Measurements from ENCODE around the gene CEMP1.
A peak's percentile ranks its signal among the peaks of the same experiment; 100 is the strongest.

CEMP1 gene

GRCh38 chr16:2505695-2506094 lies 25.5 kb downstream of the CEMP1 start:
- DNase-seq (ENCODE audit: low read depth in 2 of 2, low spot score in 1 of 2) = no peak

DNA sequence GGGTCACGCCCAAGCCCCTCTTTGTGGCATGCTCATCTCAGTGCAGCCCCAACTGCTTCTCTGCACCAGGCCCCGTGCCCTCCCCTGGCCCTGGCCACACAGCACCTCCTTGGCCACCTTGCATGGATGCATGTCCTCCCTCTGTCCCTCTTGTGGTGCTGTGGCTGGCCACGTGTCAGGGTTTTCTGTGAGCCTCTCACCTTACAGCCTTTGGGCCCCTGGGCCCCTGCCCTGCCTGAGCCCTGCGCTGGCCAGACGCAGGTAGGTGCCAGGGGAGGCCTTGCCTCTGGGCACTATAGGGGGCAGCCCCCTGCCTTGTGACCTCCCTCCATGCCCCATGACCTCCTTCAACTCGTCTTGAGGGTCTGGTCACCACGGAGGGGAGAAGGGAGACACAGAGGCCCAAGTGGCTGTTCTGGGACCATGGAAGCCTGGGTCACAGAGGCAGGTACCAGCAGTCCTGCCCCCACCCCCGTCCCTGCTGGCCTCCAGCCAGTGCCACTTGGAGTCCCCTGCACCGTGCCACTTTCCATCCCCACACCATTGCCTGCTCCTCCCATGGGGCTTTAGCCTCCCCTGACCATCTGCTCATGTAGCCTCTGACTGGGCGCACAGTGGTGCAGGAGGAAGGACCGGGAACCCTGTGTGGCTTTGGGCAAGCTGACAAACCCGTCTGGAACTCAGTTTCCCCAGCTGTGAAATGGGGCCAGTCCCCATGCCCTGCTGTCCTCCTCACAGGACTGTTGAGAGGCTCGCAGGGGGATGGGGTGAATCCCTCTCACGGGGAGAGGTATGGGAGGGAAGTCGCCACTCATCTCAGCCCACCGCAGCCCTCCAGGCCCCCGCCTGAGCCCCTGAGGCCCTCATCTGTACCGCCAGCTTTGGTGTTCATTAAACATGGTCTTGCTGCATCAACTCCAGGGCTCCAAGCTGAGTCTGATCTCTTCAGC lies 29.0 kb downstream of the CEMP1 start:
- DNase-seq (ENCODE audit: low read depth in 2 of 2, low spot score in 1 of 2) = no peak

GRCh38 chr16:2500918-2501750 lies 30.1 kb downstream of the CEMP1 start:
- DNase-seq (ENCODE audit: low read depth in 2 of 2, low spot score in 1 of 2) = peak in 1 of 2 donors; percentile 62

DNA sequence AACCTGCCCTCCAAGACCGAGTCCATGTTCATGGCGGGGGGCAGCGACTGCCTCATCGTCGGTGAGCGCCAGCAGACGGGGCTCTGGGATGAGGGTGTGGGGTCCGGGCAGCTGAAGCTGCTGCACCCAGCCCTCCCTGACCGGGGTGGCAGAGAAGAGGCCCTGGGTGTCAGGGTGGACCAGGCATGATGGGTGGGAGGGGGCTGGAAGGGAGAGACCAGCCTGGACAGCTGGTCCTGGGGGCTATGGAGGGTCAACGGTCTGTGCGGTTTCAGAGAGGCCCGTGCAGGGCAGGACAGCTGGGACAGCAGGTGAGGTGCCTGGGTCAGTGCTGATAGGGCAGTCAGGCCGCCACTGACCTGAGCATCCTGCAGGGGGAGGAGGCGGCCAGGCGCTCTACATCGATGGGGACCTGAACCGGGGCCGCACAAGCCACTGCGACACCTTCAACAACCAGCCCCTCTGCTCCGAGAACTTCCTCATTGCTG lies 30.7 kb downstream of the CEMP1 start:
- DNase-seq (ENCODE audit: low read depth in 2 of 2, low spot score in 1 of 2) = no peak

GRCh38 chr16:2499890-2500429 lies 31.2 kb downstream of the CEMP1 start:
- no peak for DNase-seq (ENCODE audit: low read depth in 2 of 2, low spot score in 1 of 2)

DNA sequence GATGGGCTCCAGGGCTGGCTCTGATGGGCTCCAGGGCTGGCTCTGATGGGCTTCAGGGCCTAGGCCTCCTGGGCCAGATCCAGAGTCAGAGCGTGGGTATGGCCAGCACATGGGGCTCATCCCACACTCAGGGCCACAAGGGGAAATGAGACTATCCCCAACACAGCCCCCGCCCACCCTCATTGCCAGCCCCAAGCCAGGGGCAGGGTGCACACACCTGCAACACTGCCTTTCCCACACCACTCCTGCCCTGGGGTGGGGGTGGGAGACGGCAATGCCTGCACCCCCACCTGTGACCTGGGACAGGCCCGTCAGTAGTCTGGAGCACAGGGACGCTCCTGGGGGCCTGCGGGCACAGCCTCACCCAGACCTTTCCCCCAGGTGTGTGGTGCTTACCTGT lies 31.8 kb downstream of the CEMP1 start:
- no peak for DNase-seq (ENCODE audit: low read depth in 2 of 2, low spot score in 1 of 2)

GRCh38 chr16:2498531-2499253 lies 32.5 kb downstream of the CEMP1 start:
- DNase-seq (ENCODE audit: low read depth in 2 of 2, low spot score in 1 of 2) = no peak

- DNase-seq (ENCODE audit: low read depth in 2 of 2, low spot score in 1 of 2) = no peak
Observed at GRCh38 chr16:2497695-2498484, 33.3 kb downstream of the CEMP1 start.

GRCh38 chr16:2497116-2497630 lies 34.0 kb downstream of the CEMP1 start:
- DNase-seq (ENCODE audit: low read depth in 2 of 2, low spot score in 1 of 2) = no peak

GRCh38 chr16:2496223-2497115 lies 34.7 kb downstream of the CEMP1 start:
- no peak for DNase-seq (ENCODE audit: low read depth in 2 of 2, low spot score in 1 of 2)

- DNase-seq (ENCODE audit: low read depth in 2 of 2, low spot score in 1 of 2) = no peak
Observed at GRCh38 chr16:2495041-2495440, 36.2 kb downstream of the CEMP1 start.

GRCh38 chr16:2494616-2495015 lies 36.6 kb downstream of the CEMP1 start:
- DNase-seq (ENCODE audit: low read depth in 2 of 2, low spot score in 1 of 2) = no peak

DNA sequence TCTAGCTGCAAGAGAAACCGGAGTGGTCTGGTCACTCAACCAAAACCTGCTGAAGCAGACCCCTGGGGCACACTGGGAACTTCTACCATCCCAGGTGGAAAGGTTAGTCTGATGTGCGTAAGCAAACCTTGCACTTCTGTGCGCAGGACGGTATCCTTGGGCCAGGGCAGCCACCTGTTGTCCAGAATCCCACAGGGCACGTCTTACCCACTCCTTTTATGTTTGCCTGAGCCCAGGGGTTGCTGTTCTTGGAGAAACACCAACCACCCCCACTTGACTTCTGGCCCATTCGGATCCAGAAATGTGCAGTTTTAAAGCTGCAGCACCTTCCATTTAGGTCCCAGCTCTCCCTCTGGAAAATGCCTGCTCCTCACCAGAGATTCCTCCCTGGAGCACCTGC lies 37.6 kb downstream of the CEMP1 start:
- no peak for DNase-seq (ENCODE audit: low read depth in 2 of 2, low spot score in 1 of 2)

- no peak for DNase-seq (ENCODE audit: low read depth in 2 of 2, low spot score in 1 of 2)
Observed at GRCh38 chr16:2492292-2492691, 38.9 kb downstream of the CEMP1 start.

GRCh38 chr16:2490190-2491105 lies 40.8 kb downstream of the CEMP1 start:
- DNase-seq (ENCODE audit: low read depth in 2 of 2, low spot score in 1 of 2) = no peak

DNA sequence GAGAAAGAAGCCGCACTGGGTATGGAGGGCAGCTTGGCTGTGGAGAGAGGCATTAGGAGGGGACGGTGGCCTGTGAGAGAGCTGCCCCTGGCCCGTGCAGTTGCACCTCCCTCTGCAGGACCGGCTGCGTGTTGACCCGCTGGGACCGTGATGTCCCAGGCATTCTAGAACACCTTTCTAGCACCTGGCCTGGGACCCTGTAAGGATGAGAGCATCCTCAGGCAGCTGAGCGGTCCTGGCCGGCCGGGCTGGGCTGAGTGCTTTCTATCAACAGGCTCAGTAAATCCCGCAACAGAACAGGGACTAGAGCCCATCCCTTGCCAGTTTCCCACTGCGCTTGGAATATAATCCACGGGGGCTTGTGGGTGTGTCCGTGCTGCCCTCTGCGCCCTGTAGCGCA lies 41.6 kb downstream of the CEMP1 start:
- DNase-seq (ENCODE audit: low read depth in 2 of 2, low spot score in 1 of 2) = no peak

DNA sequence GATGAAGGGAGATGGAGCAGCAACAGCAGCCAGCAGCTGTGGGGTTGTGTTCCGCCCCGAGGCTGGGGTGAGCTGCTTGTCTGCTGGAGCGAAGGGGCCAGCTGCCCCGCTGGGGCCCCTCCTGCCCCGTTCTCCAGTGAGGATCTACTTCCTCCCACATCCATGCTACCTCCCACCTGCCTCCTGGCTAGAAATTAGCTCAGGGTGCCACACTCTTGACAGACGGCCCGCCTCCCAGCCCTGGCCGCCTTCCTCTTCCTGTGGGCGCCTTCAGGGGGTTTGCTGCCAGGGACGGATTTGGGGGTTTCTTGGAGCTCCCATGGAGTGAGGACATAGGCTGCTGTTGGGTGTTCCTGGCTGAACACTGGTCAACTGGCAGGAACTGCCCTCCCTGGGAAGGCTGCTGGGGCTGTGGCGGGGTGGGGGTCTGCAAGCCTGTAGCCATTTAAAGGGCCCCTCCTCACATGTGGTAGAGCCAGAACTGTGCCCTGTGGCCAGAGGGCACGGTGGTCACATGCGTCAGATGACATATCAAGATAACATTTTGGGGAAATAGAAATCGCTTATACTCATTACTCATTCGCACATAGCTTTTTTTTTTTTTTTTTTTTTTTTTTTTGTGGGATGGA lies 43.2 kb downstream of the CEMP1 start:
- no peak for DNase-seq (ENCODE audit: low read depth in 2 of 2, low spot score in 1 of 2)

DNA sequence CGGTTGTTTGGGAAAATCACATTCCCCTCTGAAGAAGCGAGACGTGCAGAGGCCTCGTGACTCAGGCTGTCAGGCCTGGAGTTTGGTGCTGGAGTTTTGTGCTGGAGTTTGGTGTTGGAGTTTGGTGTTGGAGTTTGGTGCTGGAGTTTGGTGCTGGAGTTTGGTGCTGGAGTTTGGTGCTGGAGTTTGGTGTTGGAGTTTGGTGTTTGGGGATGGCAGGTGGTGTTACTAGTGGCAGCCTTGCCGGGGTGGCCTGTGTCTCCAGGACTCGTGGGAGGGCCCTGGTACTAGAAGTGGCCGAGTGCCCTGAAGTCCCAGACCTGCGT lies 43.7 kb downstream of the CEMP1 start:
- no peak for DNase-seq (ENCODE audit: low read depth in 2 of 2, low spot score in 1 of 2)

All from stimulated activated CD8-positive, alpha-beta memory T cell treated with anti-CD3 and anti-CD28 coated beads, Interleukin-4, amount 100 ng/mL, for 1 hour (primary cell).